Cerebellar cortex (tissue), 1 donor: Measurements from ENCODE around the gene NPTX2.

Experiments
- DNase-seq: peaks from one replicate; pipeline ENCODE4 v3.0.0-alpha.2; 2015; ENCODE audit warnings: low spot score

Gene NPTX2

GRCh38 chr7:98618786-98619185, 1.7 kb downstream of the NPTX2 start:
- no peak for DNase-seq

GRCh38 chr7:98619450-98620321, 2.6 kb downstream of the NPTX2 start:
- no peak for DNase-seq

- DNase-seq: no peak
These were observed 4.7 kb downstream of the NPTX2 start for GRCh38 chr7:98621573-98622482.

- DNase-seq: no peak
These were observed 5.8 kb downstream of the NPTX2 start for GRCh38 chr7:98622926-98623325.

- no peak for DNase-seq
These were observed 7.8 kb downstream of the NPTX2 start for GRCh38 chr7:98624846-98625420.

GRCh38 chr7:98626460-98627412, 9.7 kb downstream of the NPTX2 start:
- DNase-seq: no peak

- DNase-seq: no peak
These were observed 10.3 kb downstream of the NPTX2 start for GRCh38 chr7:98627413-98627790.

- no peak for DNase-seq
These were observed 11.3 kb downstream of the NPTX2 start for GRCh38 chr7:98628418-98628817.

GRCh38 chr7:98629001-98629431, 11.9 kb downstream of the NPTX2 start:
- DNase-seq: no peak

- no peak for DNase-seq
These were observed 13.1 kb downstream of the NPTX2 start for GRCh38 chr7:98630149-98630548.

- no peak for DNase-seq
These were observed 13.7 kb downstream of the NPTX2 start for GRCh38 chr7:98630770-98631169.

- DNase-seq: no peak
These were observed 21.8 kb downstream of the NPTX2 start for GRCh38 chr7:98638853-98639252.

GRCh38 chr7:98640375-98640774, 23.3 kb downstream of the NPTX2 start:
- DNase-seq: no peak

GRCh38 chr7:98641646-98642500, 24.8 kb downstream of the NPTX2 start:
- DNase-seq: no peak

GRCh38 chr7:98643236-98643985, 26.3 kb downstream of the NPTX2 start:
- DNase-seq: no peak

- no peak for DNase-seq
These were observed 29.4 kb downstream of the NPTX2 start for GRCh38 chr7:98646465-98646864.

- no peak for DNase-seq
These were observed 30.2 kb downstream of the NPTX2 start for GRCh38 chr7:98647326-98647725.

- DNase-seq: no peak
These were observed 34.7 kb downstream of the NPTX2 start for GRCh38 chr7:98651760-98652159.

- no peak for DNase-seq
These were observed 36.7 kb downstream of the NPTX2 start for GRCh38 chr7:98653601-98654310.
